ENCODE results near the gene FARS2.
"Not testable (repeated sequence)": the region's sequence is repeated elsewhere in the genome, so short reads cannot be mapped to it uniquely, and the experiment has no call there.

Gene FARS2

DNA sequence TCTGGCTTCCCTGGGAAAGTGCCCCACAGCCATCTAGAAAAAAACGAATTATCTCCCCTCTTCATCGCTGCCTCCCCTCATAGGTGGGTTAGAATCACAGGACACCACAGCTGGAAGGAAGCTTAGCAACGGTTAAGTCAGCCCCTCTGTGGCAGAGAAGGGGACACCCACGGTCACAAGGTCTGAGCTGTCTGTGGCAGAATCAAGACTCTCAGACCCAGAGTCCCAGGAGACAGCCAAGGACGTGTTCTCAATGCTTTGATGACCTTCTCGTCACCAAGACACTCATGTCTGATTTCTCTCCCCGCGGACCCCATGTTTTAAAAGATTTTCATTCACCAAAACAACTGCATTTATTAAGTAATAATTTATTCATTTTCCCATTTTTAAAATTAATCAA is 523.9 kb downstream of the FARS2 start:
- Histone ChIP-seq H3K4me1 (ENCODE audit: control insufficient read depth, insufficient read depth, low read length) (no peaks in the 10 kb centered on the region), H3K36me3 (ENCODE audit: control insufficient read depth, insufficient read depth, low read length) (no peaks in the 10 kb centered on the region), H3K27me3 (ENCODE audit: control insufficient read depth, insufficient read depth, low read length) (no peaks in the 10 kb centered on the region), H3K9ac (ENCODE audit: low read length) (no peak overlapping the region), H3K27ac (ENCODE audit: low read depth, low read length) (no peak overlapping the region), H3K4me3 (ENCODE audit: low read length) (no peak overlapping the region)

DNA sequence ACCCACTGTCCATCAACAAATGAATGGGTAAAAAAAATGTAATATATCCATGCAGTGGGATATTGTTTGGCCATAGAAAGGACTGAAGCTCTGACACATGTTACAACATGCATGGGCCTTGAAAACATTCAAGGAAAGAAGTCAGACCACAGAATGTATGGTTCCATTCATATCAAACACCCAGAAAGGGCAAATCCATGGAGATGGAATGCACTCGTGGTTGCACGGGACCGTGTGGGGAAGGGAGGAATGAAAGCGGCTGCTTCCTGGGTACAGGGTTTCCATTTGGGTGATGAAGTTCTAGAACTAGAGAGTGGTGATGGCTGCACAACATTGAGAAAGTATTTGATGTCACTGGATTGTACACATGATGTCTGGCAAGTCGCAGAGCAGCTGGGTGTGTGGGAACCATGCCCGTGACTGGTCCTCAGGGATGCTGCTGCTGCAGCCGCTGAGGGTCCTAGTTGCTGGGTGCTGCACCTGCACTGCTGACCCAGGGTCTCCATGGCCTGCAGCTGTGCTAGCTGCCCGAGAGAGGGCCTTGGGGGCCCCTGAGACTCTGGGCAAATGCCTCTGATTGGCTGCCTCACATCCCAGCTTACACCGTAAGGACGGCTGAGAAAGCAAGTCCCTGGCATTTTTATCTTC is 525.1 kb downstream of the FARS2 start:
- Histone ChIP-seq H3K4me1 (ENCODE audit: control insufficient read depth, insufficient read depth, low read length) (no peaks in the 10 kb centered on the region), H3K27me3 (ENCODE audit: control insufficient read depth, insufficient read depth, low read length) (no peaks in the 10 kb centered on the region), H3K4me3 (ENCODE audit: low read length) (no peak overlapping the region), H3K27ac (ENCODE audit: low read depth, low read length) (no peak overlapping the region), H3K36me3 (ENCODE audit: control insufficient read depth, insufficient read depth, low read length) (no peaks in the 10 kb centered on the region), H3K9ac (ENCODE audit: low read length) (no peak overlapping the region)

DNA sequence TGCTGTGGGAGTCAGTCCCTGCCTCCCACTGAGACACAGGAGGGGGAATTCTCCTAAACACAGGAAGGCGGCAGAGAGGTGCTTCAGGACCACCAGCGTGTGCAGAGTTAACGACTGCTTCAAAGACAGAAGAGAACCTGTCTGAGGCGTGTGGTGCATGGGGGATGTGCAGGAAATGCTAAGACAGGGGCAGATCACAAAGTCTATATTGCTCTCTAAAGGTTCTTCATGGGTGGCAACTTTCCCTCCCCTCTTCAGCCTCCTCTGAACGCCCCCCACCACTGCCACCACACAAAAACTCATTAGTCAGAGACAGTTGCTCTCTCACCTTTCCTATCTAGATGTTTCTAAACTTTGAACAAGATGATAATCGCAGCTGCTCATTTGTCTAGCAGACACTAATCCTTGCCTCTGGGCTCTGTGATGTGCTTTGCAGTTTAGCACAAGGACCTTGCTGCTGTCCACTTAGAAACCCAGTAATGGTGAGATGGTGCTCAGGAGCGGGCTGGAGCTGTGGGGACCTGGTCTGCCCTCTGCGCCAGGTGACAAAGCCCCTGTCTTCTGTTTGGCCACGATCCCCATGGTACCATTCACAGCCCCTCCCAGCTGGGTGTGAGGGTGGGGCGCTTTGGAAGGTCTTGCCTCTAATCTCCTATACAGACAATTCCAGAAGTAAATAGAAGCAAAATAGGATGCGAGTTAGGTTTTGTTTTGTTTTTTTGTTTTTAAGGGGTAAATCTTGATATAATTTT is 525.8 kb downstream of the FARS2 start:
- H3K27ac ChIP-seq (ENCODE audit: low read depth, low read length) = no peak overlapping the region
- H3K36me3 ChIP-seq (ENCODE audit: control insufficient read depth, insufficient read depth, low read length) = no peaks in the 10 kb centered on the region
- no peak overlapping the region for H3K4me3 ChIP-seq (ENCODE audit: low read length)
- no peak overlapping the region for H3K9ac ChIP-seq (ENCODE audit: low read length)
- no peaks in the 10 kb centered on the region for H3K4me1 ChIP-seq (ENCODE audit: control insufficient read depth, insufficient read depth, low read length)
- no peaks in the 10 kb centered on the region for H3K27me3 ChIP-seq (ENCODE audit: control insufficient read depth, insufficient read depth, low read length)

DNA sequence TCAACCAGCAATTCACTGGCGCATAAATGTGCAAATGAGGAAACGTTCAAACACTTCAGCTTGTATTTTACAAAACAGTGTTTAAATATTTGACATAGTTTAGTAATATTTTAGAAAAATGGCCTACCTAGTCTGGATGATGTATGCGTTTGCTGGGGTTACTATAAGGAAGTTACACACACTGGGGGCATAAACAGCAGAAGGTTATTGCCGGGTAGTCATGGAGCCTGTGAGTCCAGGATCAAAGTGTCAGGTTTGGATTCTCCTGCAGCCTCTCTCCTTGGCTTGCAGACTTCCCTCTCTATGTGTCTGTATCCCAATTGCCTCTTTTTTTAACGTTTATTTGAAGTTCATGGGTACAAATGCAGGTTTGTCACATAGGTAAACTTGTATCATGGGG is 528.1 kb downstream of the FARS2 start:
- H3K9ac ChIP-seq (ENCODE audit: low read length); H3K36me3 ChIP-seq (ENCODE audit: control insufficient read depth, insufficient read depth, low read length); H3K27ac ChIP-seq (ENCODE audit: low read depth, low read length); H3K4me1 ChIP-seq (ENCODE audit: control insufficient read depth, insufficient read depth, low read length); H3K4me3 ChIP-seq (ENCODE audit: low read length); H3K27me3 ChIP-seq (ENCODE audit: control insufficient read depth, insufficient read depth, low read length): not testable (repeated sequence)

DNA sequence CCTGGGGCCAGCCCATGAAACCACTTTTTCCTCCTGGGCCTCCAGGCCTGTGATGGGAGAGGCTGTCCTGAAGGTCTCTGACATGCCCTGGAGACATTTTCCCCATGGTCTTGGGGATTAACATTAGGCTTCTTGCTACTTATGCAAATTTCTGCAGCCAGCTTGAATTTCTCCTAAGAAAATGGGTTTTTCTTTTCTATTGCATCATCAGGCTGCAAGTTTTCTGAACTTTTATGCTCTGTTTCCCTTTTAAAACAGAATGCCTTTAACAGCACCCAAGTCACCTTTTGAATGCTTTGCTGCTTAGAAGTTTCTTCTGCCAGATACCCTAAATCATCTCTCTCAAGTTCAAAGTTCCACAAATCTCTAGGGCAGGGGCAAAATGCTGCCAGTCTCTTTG is 535.2 kb downstream of the FARS2 start:
- H3K27ac ChIP-seq (ENCODE audit: low read depth, low read length); H3K4me1 ChIP-seq (ENCODE audit: control insufficient read depth, insufficient read depth, low read length); H3K36me3 ChIP-seq (ENCODE audit: control insufficient read depth, insufficient read depth, low read length); H3K9ac ChIP-seq (ENCODE audit: low read length); H3K27me3 ChIP-seq (ENCODE audit: control insufficient read depth, insufficient read depth, low read length); H3K4me3 ChIP-seq (ENCODE audit: low read length): not testable (repeated sequence)

DNA sequence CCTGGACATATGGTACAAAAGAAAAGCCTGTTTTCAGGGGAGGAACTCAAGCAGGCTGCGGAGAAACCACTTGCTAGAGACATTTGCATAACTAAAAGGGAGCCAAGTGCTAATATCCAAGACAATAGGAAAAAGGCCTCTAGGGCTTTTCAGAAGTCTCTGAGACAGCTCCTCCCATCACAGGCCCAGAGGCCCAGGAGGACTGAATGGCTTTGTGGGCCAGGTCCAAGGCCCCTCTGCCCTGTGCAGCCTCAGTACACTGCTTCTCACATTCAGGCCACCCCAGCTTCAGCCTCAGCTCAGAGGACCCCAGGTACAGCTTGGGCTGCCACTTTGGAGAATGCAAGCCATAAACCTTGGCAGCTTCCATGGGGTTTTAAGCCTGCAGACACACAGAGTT is 545.1 kb downstream of the FARS2 start:
- H3K4me3 ChIP-seq (ENCODE audit: low read length); H3K27me3 ChIP-seq (ENCODE audit: control insufficient read depth, insufficient read depth, low read length); H3K4me1 ChIP-seq (ENCODE audit: control insufficient read depth, insufficient read depth, low read length); H3K27ac ChIP-seq (ENCODE audit: low read depth, low read length); H3K36me3 ChIP-seq (ENCODE audit: control insufficient read depth, insufficient read depth, low read length); H3K9ac ChIP-seq (ENCODE audit: low read length): not testable (repeated sequence)

DNA sequence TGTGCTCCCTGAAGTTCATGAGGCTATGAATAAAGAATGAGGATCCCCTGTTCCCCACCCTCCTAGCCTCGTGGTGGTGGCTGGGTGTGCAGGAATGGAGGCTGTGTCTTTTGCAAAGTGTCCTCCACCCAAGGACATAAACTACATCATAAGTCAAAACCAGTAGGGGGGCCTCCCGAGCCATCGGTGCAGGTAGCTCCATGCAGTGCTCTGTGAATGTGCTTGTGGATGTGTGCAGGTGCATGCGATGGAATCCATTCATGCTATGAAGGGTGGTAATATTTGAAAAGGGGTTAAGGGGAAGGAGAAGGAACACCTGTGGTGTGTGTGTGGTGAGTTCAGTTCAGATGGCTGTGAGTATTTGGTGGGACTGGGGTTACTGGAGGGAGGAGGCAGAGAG is 548.1 kb downstream of the FARS2 start:
- no peaks in the 10 kb centered on the region for H3K36me3 ChIP-seq (ENCODE audit: control insufficient read depth, insufficient read depth, low read length)
- no peak overlapping the region for H3K27ac ChIP-seq (ENCODE audit: low read depth, low read length)
- no peak overlapping the region for H3K9ac ChIP-seq (ENCODE audit: low read length)
- H3K4me3 ChIP-seq (ENCODE audit: low read length) = no peak overlapping the region
- H3K4me1 ChIP-seq (ENCODE audit: control insufficient read depth, insufficient read depth, low read length) = no peaks in the 10 kb centered on the region
- H3K27me3 ChIP-seq (ENCODE audit: control insufficient read depth, insufficient read depth, low read length) = no peaks in the 10 kb centered on the region

DNA sequence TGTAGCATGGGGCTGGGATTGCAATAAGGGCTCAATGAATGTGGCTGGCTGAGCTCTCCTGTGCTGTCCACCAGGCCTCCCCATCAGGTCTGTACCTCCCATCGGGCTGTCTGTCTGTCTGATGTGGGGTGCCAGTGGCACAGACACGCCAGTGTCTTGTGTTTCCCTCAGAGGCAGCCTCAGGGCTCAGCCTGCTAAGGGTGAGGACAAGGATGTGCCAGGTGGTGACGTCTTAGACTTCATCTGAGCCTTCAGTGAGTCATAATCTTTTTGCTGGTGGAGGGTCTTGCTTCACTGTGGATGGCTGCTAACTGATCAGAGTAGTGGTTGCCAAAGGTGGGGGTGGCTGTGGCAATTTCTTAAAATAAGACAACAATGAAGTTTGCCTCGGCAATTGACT is 550.7 kb downstream of the FARS2 start:
- H3K4me1 ChIP-seq (ENCODE audit: control insufficient read depth, insufficient read depth, low read length) = no peaks in the 10 kb centered on the region
- H3K36me3 ChIP-seq (ENCODE audit: control insufficient read depth, insufficient read depth, low read length) = no peaks in the 10 kb centered on the region
- no peaks in the 10 kb centered on the region for H3K27me3 ChIP-seq (ENCODE audit: control insufficient read depth, insufficient read depth, low read length)
- H3K9ac ChIP-seq (ENCODE audit: low read length) = no peak overlapping the region
- no peak overlapping the region for H3K27ac ChIP-seq (ENCODE audit: low read depth, low read length)
- H3K4me3 ChIP-seq (ENCODE audit: low read length) = no peak overlapping the region

DNA sequence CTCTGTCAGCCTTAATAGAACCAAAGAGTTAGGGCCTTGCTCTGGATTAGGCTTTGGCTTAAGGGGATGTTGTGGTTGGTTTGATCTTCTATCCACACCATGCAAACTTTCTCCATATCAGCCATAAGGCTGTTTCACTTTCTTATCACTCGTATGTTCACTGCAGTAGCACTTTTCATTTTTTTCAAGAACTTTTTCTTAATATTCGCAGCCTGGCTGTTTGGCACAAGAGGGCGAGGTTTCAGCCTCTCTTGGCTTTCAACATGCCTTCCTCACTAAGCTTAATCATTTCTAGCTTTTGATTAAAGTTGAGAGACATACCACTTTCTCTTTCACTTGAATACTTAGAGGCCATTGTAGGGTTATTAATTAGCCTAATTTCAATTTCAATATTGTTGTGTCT is 552.3 kb downstream of the FARS2 start:
- no peaks in the 10 kb centered on the region for H3K36me3 ChIP-seq (ENCODE audit: control insufficient read depth, insufficient read depth, low read length)
- H3K4me1 ChIP-seq (ENCODE audit: control insufficient read depth, insufficient read depth, low read length) = no peaks in the 10 kb centered on the region
- H3K4me3 ChIP-seq (ENCODE audit: low read length) = no peak overlapping the region
- no peaks in the 10 kb centered on the region for H3K27me3 ChIP-seq (ENCODE audit: control insufficient read depth, insufficient read depth, low read length)
- no peak overlapping the region for H3K27ac ChIP-seq (ENCODE audit: low read depth, low read length)
- H3K9ac ChIP-seq (ENCODE audit: low read length) = no peak overlapping the region

DNA sequence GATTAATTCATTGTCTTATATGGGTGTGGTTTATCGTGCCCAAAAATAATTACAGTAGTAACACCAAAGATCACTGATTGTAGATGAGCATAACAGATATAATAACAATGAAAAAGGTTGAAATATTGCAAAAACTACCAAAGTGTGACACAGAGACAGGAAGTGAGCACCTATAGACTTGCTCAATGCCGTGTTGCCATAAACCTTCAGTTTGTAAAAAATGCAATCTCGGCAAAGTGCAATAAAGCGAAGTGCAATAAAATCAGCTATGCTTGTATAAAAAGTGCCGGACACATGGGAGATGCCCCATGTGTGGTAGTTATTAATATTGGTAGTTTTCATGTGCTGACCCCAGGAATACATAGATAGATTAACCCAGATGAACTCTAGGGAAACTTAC is 552.8 kb downstream of the FARS2 start:
- H3K9ac ChIP-seq (ENCODE audit: low read length) = no peak overlapping the region
- H3K36me3 ChIP-seq (ENCODE audit: control insufficient read depth, insufficient read depth, low read length) = no peaks in the 10 kb centered on the region
- H3K27ac ChIP-seq (ENCODE audit: low read depth, low read length) = no peak overlapping the region
- H3K4me1 ChIP-seq (ENCODE audit: control insufficient read depth, insufficient read depth, low read length) = no peaks in the 10 kb centered on the region
- H3K27me3 ChIP-seq (ENCODE audit: control insufficient read depth, insufficient read depth, low read length) = no peaks in the 10 kb centered on the region
- H3K4me3 ChIP-seq (ENCODE audit: low read length) = no peak overlapping the region

DNA sequence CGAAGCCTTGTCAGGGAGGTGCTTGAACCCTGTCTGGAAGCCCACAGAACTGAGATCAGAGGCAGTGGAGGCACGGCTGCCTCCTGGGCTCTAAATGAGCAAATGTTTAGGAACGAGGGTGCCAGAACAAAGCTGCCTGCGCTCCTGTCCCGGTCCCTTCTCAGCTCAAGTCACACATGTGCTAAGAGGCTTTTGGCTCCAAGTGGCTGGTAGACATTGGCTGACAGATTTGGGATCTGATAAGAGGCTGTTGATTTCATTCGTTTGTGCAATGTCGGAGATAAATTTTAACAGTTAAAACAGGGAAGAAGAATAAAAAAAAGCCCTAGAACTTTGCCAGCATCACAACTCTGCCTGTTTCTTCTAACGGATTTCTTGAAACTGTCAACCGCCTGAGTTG is 553.6 kb downstream of the FARS2 start:
- Histone ChIP-seq H3K27me3 (ENCODE audit: control insufficient read depth, insufficient read depth, low read length) (no peaks in the 10 kb centered on the region), H3K4me1 (ENCODE audit: control insufficient read depth, insufficient read depth, low read length) (no peaks in the 10 kb centered on the region), H3K36me3 (ENCODE audit: control insufficient read depth, insufficient read depth, low read length) (no peaks in the 10 kb centered on the region), H3K27ac (ENCODE audit: low read depth, low read length) (no peak overlapping the region), H3K4me3 (ENCODE audit: low read length) (no peak overlapping the region), H3K9ac (ENCODE audit: low read length) (no peak overlapping the region)

DNA sequence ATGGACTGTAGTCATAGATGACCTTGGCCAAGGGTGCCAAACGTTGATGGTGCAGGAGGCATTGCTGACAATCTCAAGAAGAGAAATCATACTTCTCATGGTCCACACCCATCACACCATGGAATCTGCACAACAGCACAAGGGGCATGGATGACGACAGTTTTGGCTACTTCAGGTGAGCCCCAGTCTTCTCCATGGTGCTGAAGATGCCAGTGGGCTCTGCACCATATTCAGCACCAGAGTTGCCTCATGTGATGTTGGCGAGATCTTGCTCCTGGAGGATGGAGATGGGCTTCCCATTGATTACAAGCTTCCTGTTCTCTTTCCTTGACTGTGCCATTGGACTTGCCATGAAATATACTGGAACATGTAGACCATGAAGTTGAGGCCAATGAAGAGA is 556.6 kb downstream of the FARS2 start:
- Histone ChIP-seq H3K9ac (ENCODE audit: low read length) (no peak overlapping the region), H3K4me1 (ENCODE audit: control insufficient read depth, insufficient read depth, low read length) (no peaks in the 10 kb centered on the region), H3K4me3 (ENCODE audit: low read length) (no peak overlapping the region), H3K36me3 (ENCODE audit: control insufficient read depth, insufficient read depth, low read length) (no peaks in the 10 kb centered on the region), H3K27me3 (ENCODE audit: control insufficient read depth, insufficient read depth, low read length) (no peaks in the 10 kb centered on the region), H3K27ac (ENCODE audit: low read depth, low read length) (no peak overlapping the region)

DNA sequence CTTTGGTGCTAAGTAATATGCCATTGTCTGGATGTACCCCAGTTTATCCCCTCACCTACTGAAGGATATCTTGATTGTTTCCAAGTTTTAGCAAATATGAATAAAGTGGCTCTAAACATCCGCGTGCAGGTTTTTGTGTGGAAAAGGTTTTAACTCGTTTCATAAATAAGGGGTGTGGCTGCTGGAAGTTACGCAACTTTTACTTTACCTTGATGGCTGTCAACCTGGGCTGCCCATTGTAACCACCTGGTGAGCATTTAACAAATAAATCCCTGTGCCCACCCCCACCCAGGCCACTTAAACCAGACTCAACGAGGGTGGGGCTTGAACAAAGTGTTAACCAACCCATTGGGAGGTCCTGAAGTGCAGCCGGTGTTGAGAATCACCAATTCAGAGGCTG is 557.6 kb downstream of the FARS2 start:
- H3K27ac ChIP-seq (ENCODE audit: low read depth, low read length) = no peak overlapping the region
- H3K4me3 ChIP-seq (ENCODE audit: low read length) = no peak overlapping the region
- H3K4me1 ChIP-seq (ENCODE audit: control insufficient read depth, insufficient read depth, low read length) = no peaks in the 10 kb centered on the region
- H3K27me3 ChIP-seq (ENCODE audit: control insufficient read depth, insufficient read depth, low read length) = no peaks in the 10 kb centered on the region
- no peaks in the 10 kb centered on the region for H3K36me3 ChIP-seq (ENCODE audit: control insufficient read depth, insufficient read depth, low read length)
- no peak overlapping the region for H3K9ac ChIP-seq (ENCODE audit: low read length)

All from rectal smooth muscle tissue (tissue), 1 donor.